ENCODE results near the gene OPRM1.

- TF ChIP-seq EGR1 (IDR thresholded peaks at IDR 0.05; ENCODE audit: low read depth in 2 of 2) (no peak), CTCF (IDR thresholded peaks at IDR 0.05; ENCODE audit: low read depth, low read length, missing input control) (no peak), REST (IDR thresholded peaks at IDR 0.05) (no peak), MAX (IDR thresholded peaks at IDR 0.05) (no peak), YY1 (IDR thresholded peaks at IDR 0.05) (no peak), RAD21 (IDR thresholded peaks at IDR 0.05) (no peak)
These were observed 47.5 kb downstream of the OPRM1 start for GRCh38 chr6:154086510-154086909.

Measured in liver (tissue), 3 donors.